Liver (tissue), 9 donors: ENCODE results near the gene ITIH5. TPM values are rescaled to one million over a fixed set of nuclear protein-coding genes. Genes with fewer than 3 reads are reported as not detected.

Experiments used
- DNase-seq: peaks from one replicate; pipeline ENCODE4 v3.0.0-alpha.2; 2017; ENCODE audit warnings: low spot score
- H3K27ac ChIP-seq, 2 donors: one replicate each; pipeline ENCODE4 v1.7.0; 2013; ENCODE audit warnings: inconsistent platforms in 2 of 2, low read length in 2 of 2, control low read depth in 1 of 2, low read depth in 1 of 2, mild to moderate bottlenecking in 1 of 2
- H3K27me3 ChIP-seq, 4 donors: one replicate each; pipeline versions ENCODE4 v1.6.1 to v1.7.0; 2013; ENCODE audit warnings: low read length in 3 of 4, inconsistent platforms in 1 of 4, mild to moderate bottlenecking in 1 of 4, moderate library complexity in 1 of 4; ENCODE audit not compliant: control insufficient read depth in 4 of 4, insufficient read depth in 4 of 4
- H3K36me3 ChIP-seq, 4 donors: one replicate each; pipeline versions ENCODE4 v1.6.1 to v1.7.0; 2013; ENCODE audit warnings: low read length in 3 of 4, mild to moderate bottlenecking in 3 of 4, low read depth in 1 of 4, moderate library complexity in 1 of 4; ENCODE audit not compliant: control insufficient read depth in 4 of 4, insufficient read depth in 3 of 4
- H3K4me1 ChIP-seq, 4 donors: one replicate each; pipeline versions ENCODE4 v1.6.1 to v1.7.0; 2013; ENCODE audit warnings: low read length in 3 of 4, mild to moderate bottlenecking in 3 of 4, moderate library complexity in 1 of 4; ENCODE audit not compliant: control insufficient read depth in 4 of 4, insufficient read depth in 4 of 4
- H3K4me3 ChIP-seq, 3 donors: one replicate each; pipeline versions ENCODE4 v1.6.1 to v1.7.0; 2013; ENCODE audit warnings: low read length in 3 of 3, control low read depth in 1 of 3, low read depth in 1 of 3, mild to moderate bottlenecking in 1 of 3
- H3K9ac ChIP-seq, 2 donors: one replicate each; pipeline ENCODE4 v1.7.0; 2013; ENCODE audit warnings: low read length in 2 of 2, mild to moderate bottlenecking in 2 of 2, moderate library complexity in 2 of 2, control low read depth in 1 of 2, low read depth in 1 of 2
- H3K9me3 ChIP-seq, 4 donors: one replicate each; pipeline versions ENCODE4 v1.6.1 to v1.7.0; 2013; ENCODE audit warnings: low read length in 3 of 4; ENCODE audit not compliant: control insufficient read depth in 4 of 4
- ATF3 ChIP-seq: IDR thresholded peaks from 2 replicates; pipeline ENCODE4 v1.6.1; 2016; ENCODE audit warnings: antibody characterized with exemption
- CTCF ChIP-seq: fragments of 150-350 bp; IDR thresholded peaks from 2 replicates; pipeline ENCODE4 v1.5.1; 2017; ENCODE audit warnings: improper control_type of control experiment, low read depth, low read length; ENCODE audit not compliant: missing input control
- EGR1 ChIP-seq, 2 donors: IDR thresholded peaks; 2 replicates each; pipeline ENCODE4 v1.6.1; 2016 to 2018; ENCODE audit warnings: antibody characterized with exemption in 2 of 2, low read depth in 2 of 2
- FOXA1 ChIP-seq: IDR thresholded peaks from 2 replicates; pipeline ENCODE4 v1.6.1; 2016; ENCODE audit warnings: antibody characterized with exemption
- FOXA2 ChIP-seq: IDR thresholded peaks from 2 replicates; pipeline ENCODE4 v1.6.1; 2016; ENCODE audit warnings: antibody characterized with exemption
- GABPA ChIP-seq, 2 donors: IDR thresholded peaks in 1 of 2; conservative IDR thresholded peaks in 1 of 2; 2 replicates each; pipeline ENCODE4 v1.6.1; 2016; ENCODE audit warnings: antibody characterized with exemption in 2 of 2, mild to moderate bottlenecking in 1 of 2, moderate library complexity in 1 of 2
- HNF4A ChIP-seq, 2 donors: conservative IDR thresholded peaks; 2 replicates each; pipeline ENCODE4 v1.6.1; 2016; ENCODE audit warnings: antibody characterized with exemption in 2 of 2, mild to moderate bottlenecking in 2 of 2
- HNF4G ChIP-seq: IDR thresholded peaks from 2 replicates; pipeline ENCODE4 v1.6.1; 2016; ENCODE audit warnings: antibody characterized with exemption
- JUND ChIP-seq, 2 donors: IDR thresholded peaks; 2 replicates each; pipeline ENCODE4 v1.6.1; 2016; ENCODE audit warnings: antibody characterized with exemption in 2 of 2
- MAX ChIP-seq: IDR thresholded peaks from 2 replicates; pipeline ENCODE4 v1.6.1; 2016; ENCODE audit warnings: antibody characterized with exemption
- NR2F2 ChIP-seq: IDR thresholded peaks from 2 replicates; pipeline ENCODE4 v1.6.1; 2016; ENCODE audit warnings: antibody characterized with exemption
- RAD21 ChIP-seq, 2 donors: IDR thresholded peaks; 2 replicates each; pipeline ENCODE4 v1.6.1; 2016; ENCODE audit warnings: antibody characterized with exemption in 2 of 2, mild to moderate bottlenecking in 2 of 2
- REST ChIP-seq: IDR thresholded peaks from 2 replicates; pipeline ENCODE4 v1.6.1; 2016; ENCODE audit warnings: antibody characterized with exemption, mild to moderate bottlenecking
- RXRA ChIP-seq, 2 donors: IDR thresholded peaks; 2 replicates each; pipeline ENCODE4 v1.6.1; 2017 to 2018; ENCODE audit warnings: antibody characterized with exemption in 2 of 2, mild to moderate bottlenecking in 1 of 2
- SP1 ChIP-seq: IDR thresholded peaks from 2 replicates; pipeline ENCODE4 v1.6.1; 2018; ENCODE audit warnings: antibody characterized with exemption, mild to moderate bottlenecking
- TAF1 ChIP-seq: conservative IDR thresholded peaks from 2 replicates; pipeline ENCODE4 v1.6.1; 2016; ENCODE audit warnings: antibody characterized with exemption, mild to moderate bottlenecking
- YY1 ChIP-seq: IDR thresholded peaks from 2 replicates; pipeline ENCODE4 v1.6.1; 2016; ENCODE audit warnings: antibody characterized with exemption, mild to moderate bottlenecking
- ZBTB33 ChIP-seq: IDR thresholded peaks from 2 replicates; pipeline ENCODE4 v1.6.1; 2016; ENCODE audit warnings: antibody characterized with exemption
- WGBS: extraction: QIAGEN DNeasy Blood & Tissue Kit; methylation state at CpG from one replicate; pipeline ENCODE4 v1.1.7; 2013; 5-methylcytosine and 5-hydroxymethylcytosine counted together
- polyA plus RNA-seq, 2 donors: library from polyadenylated mRNA; stranded (reverse) in 1 of 2; unstranded in 1 of 2; fragments of 200-250 nt in 1 of 2; fragments of >200 nt in 1 of 2; fragmentation: Nextera tagmentation in 1 of 2; extraction: Ambion mirVana in 1 of 2; gene quantifications; one replicate each; pipeline versions ENCODE4 v1.2.1 to v1.2.3, GENCODE V29; 2013 to 2015
- total RNA-seq, 2 donors: library from RNA; depleted of rRNA; stranded (reverse); fragments of >200 nt; gene quantifications; one replicate each; pipeline ENCODE4 v1.2.3, GENCODE V29; 2014
- donor health status: healthy.
- donor health status: healthy.
- donor health status: healthy.
- donor health status: healthy.
- donor health status: healthy.

Gene ITIH5
- total and polyA plus RNA-seq, 4 donors = 0.60 to 1.3 (median 0.98) TPM

GRCh38 chr10:7541137-7542087, 125.4 kb downstream of the ITIH5 start:
- DNase-seq = no peak
- Histone ChIP-seq H3K9me3 (peaks cover 0 to 9% (median 2%) of the 10 kb centered on the region in 4 donors), H3K9ac (no peak overlapping the region), H3K4me3 (no peak overlapping the region), H3K4me1 (peaks cover 0 to 3% (median under 1%) of the 10 kb centered on the region in 4 donors), H3K36me3 (no peaks in the 10 kb centered on the region), H3K27me3 (no peaks in the 10 kb centered on the region), H3K27ac (no peak overlapping the region)
- TF ChIP-seq EGR1 (IDR thresholded peaks at IDR 0.05; ENCODE audit: low read depth in 2 of 2) (no peak), YY1 (no peak), NR2F2 (peak; percentile 53), TAF1 (no peak), SP1 (peak; percentile 63), RXRA (IDR thresholded peaks at IDR 0.05) (peak in 1 of 2 donors; percentile 17), ATF3 (no peak), ZBTB33 (no peak), JUND (IDR thresholded peaks at IDR 0.05) (no peak), FOXA1 (no peak), FOXA2 (no peak), RAD21 (IDR thresholded peaks at IDR 0.05) (peak in 1 of 2 donors; percentile 34), CTCF (peak; percentile 18), MAX (no peak), REST (no peak), HNF4G (peak; percentile 62), GABPA (IDR thresholded peaks at IDR 0.05 in 1 of 2, conservative IDR thresholded peaks at IDR 0.05 in 1 of 2) (no peak), HNF4A (conservative IDR thresholded peaks at IDR 0.05) (peak; percentile 56 to 87)
- 67% methylated on average over 22 of the region's 22 CpGs for WGBS
